Measurements from ENCODE around the gene FITM1.

The FITM1 gene

DNA sequence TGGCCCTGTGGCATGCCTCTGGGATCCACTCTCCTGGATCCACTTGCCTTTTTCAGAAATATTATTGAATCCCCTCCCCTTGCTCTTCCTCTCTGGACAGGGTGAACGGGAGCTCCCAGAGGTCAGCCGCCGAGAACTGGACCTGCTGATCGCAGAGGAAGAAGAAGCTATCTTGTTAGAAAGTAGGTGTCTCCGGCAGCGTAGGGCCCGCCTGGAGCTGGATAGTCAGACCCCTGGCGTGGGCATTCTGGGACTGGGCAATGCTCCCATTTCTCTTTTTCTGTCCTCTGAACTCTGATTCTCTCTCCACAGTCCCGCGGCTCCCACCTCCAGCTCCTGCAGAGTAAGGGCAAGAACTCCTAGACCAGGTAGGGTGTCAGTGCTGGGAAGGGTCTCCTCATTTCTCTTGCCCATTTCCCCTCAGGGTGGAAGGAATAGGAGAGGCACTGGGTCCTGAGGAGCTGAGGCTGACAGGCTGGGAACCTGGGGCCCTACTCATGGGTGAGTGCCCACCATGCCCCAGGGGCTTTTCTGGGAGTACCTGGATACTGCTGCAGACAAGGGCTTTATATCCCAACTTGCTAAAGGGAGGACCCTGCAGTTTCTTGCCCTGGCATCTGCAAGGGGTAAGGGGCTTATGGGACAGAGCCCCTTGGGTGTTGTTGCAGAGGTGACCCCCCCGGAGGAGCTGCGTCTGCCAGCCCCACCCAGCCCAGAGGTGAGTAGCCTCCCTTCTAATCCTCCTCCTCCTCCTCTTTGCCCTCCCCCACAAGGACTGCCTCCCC lies 46.8 kb downstream of the FITM1 start:
- H3K4me3 ChIP-seq (ENCODE audit: low read depth, low read length), result no peak overlapping the region
- in situ Hi-C loops (cut with HindIII; ENCODE audit: low sequenced_read_pairs), result no loop called here
- TF ChIP-seq, protein P1, sequence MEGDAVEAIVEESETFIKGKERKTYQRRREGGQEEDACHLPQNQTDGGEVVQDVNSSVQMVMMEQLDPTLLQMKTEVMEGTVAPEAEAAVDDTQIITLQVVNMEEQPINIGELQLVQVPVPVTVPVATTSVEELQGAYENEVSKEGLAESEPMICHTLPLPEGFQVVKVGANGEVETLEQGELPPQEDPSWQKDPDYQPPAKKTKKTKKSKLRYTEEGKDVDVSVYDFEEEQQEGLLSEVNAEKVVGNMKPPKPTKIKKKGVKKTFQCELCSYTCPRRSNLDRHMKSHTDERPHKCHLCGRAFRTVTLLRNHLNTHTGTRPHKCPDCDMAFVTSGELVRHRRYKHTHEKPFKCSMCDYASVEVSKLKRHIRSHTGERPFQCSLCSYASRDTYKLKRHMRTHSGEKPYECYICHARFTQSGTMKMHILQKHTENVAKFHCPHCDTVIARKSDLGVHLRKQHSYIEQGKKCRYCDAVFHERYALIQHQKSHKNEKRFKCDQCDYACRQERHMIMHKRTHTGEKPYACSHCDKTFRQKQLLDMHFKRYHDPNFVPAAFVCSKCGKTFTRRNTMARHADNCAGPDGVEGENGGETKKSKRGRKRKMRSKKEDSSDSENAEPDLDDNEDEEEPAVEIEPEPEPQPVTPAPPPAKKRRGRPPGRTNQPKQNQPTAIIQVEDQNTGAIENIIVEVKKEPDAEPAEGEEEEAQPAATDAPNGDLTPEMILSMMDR (IDR thresholded peaks at IDR 0.05; ENCODE audit: low read depth, low read length), result no peak

DNA sequence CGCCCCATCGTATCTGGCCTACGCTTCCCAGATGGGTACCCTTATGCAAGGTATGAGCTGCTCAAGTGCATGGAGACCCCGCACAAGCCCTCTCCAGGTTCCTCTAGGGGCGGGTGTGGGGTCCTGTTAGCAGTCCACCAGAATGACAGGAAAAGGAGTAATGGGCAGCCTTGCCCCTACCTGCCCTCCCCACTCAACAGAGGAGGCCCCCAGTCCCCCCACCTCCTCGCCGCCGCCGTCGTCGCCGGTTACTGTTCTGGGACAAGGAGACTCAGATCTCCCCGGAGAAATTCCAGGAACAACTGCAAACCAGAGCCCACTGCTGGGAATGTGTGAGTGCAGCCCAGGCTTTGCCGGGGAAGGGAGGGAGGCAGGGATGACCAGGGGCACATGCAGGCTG lies 47.4 kb downstream of the FITM1 start:
- DNase-seq (ENCODE audit: low read depth, low spot score), result no peak
- no peak overlapping the region for H3K4me3 ChIP-seq (ENCODE audit: low read depth, low read length)
- in situ Hi-C loops (cut with HindIII; ENCODE audit: low sequenced_read_pairs), result no loop called here
- TF ChIP-seq, protein P1 (IDR thresholded peaks at IDR 0.05; ENCODE audit: low read depth, low read length), result no peak

More for the DNA sequence above, 46.8 kb downstream of the FITM1 start:
- no peak for DNase-seq (ENCODE audit: low read depth, low spot score)

DNA sequence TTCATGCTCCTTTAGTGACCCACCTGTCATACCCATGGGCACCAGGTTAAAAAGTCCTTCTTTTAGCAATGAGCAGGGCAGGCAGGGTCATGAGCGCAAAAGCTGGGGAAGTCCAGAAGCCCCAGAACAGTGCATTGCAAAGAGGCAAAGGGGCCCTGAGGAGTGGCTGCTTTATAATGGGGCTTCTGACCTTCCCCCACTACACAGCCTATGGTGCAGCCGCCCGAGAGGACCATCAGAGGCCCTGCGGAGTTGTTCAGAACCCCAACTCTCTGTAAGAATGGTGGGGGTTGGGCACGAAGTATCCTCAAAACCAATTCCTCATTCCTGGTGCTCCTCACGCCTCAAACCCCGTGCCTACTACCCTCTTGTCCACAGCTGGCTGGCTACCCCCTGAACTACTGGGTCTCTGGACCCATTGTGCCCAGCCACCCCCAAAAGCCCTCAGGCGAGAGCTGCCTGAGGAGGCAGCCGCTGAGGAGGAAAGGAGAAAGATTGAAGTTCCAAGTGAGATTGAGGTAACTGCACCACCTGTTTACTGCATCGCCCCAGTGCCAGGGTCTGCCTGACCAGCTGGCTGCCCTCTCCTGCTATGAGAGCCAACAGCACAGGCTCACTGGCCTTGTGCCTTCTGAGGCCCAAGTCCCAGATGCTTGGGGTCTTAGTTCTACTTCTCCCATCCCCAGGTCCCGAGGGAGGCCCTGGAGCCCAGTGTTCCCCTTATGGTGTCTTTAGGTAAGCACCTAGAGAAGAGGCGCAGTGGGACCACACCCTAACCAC lies 48.1 kb downstream of the FITM1 start:
- TF ChIP-seq, protein P1 (IDR thresholded peaks at IDR 0.05; ENCODE audit: low read depth, low read length), result no peak
- no peak for DNase-seq (ENCODE audit: low read depth, low spot score)
- in situ Hi-C loops (cut with HindIII; ENCODE audit: low sequenced_read_pairs), result no loop called here
- no peak overlapping the region for H3K4me3 ChIP-seq (ENCODE audit: low read depth, low read length)

DNA sequence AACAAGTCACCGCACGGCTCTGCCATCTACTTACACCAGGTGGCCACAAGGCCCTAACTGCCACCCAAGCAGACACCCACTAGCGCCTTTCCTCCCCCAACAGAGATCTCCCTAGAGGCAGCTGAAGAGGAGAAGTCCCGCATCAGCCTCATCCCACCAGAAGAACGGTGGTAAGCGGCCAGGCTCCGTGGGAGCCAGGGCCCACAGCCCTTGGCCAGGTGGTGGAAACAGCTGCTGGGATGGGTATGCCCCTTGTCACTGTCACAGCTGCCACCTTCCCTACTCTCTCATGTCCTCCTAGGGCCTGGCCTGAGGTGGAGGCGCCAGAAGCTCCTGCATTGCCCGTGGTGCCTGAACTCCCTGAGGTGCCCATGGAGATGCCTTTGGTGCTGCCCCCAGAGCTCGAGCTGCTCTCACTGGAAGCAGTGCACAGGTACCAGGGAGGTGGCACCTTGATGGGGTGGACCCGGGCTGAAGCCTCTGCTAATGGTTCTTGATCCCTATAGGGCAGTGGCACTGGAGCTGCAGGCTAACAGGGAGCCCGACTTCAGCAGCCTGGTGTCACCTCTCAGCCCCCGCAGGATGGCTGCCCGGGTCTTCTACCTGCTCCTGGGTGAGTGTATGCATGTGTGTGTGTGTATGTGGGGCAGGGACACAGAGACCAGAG lies 49.0 kb downstream of the FITM1 start:
- TF ChIP-seq, protein P1 (IDR thresholded peaks at IDR 0.05; ENCODE audit: low read depth, low read length), result no peak
- in situ Hi-C loops (cut with HindIII; ENCODE audit: low sequenced_read_pairs), result no loop called here
- no peak for DNase-seq (ENCODE audit: low read depth, low spot score)
- H3K4me3 ChIP-seq (ENCODE audit: low read depth, low read length), result no peak overlapping the region

DNA sequence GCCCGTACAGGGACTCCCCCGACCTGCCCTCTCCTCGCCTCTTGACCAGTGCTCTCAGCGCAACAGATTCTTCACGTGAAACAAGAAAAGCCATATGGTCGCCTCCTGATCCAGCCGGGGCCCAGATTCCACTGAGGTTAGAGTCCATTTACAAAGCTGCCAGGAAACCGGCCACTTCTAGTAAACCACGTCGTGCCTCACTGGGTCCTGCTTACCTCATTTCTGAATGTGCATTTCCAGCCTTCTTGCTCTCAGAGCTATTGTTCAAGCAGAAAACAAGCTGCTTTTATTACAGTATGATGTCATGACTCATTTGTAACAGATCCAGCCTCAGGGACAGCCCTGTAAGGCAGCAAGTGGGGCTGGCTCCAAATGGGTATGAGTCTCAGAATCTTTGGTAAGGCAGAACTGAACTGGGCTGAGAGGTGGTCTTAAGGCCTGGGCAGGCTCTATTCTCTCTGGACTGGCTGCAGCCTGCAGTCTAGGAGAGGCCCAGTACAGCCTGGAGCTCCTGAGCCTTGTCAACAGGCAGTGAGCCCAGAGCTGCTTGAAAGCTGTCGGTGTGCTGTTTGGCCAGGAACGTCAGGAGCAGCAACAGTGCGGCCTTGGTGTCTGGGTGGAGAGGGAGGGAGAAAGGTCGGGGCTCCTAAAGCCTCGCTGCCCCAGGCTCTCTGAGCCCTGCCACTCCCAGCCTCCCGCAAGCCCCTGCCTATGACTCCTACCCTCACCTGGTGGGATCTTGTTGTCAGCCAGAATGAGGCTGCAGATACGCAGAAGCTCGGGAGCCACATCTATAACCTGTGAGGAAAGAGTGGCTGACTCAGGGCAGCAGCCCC lies 49.7 kb downstream of the FITM1 start:
- peak; percentile 90 for DNase-seq (ENCODE audit: low read depth, low spot score)

More for the DNA sequence above, 49.7 kb downstream of the FITM1 start:
- TF ChIP-seq, protein P1 (IDR thresholded peaks at IDR 0.05; ENCODE audit: low read depth, low read length), result no peak
- H3K4me3 ChIP-seq (ENCODE audit: low read depth, low read length), result no peak overlapping the region
- in situ Hi-C loops (cut with HindIII; ENCODE audit: low sequenced_read_pairs), result no loop called here

Measured in astrocyte of the spinal cord (primary cell).